ENCODE measurements around the gene JOSD1.

DNA sequence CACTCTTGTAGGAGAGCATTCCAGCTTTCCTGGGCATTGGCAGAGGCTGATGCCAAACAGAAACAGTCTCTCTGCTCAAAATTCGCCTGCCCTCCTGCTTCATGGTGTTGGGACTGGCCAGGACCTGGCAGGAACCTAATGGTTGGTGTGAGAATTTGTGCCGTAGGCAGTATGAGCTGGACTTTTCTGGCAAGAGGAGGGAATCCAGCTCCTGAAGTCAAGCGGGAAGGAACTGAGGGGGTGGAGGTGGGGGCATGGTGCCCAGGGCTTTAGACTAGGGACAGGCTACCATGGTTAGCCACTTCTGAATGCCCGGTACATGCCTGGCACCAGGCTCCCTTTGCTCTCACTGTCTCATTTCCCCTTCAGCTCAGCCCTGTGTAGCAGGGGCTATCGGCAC is 25.9 kb downstream of the JOSD1 start:
- TF ChIP-seq, protein P1, sequence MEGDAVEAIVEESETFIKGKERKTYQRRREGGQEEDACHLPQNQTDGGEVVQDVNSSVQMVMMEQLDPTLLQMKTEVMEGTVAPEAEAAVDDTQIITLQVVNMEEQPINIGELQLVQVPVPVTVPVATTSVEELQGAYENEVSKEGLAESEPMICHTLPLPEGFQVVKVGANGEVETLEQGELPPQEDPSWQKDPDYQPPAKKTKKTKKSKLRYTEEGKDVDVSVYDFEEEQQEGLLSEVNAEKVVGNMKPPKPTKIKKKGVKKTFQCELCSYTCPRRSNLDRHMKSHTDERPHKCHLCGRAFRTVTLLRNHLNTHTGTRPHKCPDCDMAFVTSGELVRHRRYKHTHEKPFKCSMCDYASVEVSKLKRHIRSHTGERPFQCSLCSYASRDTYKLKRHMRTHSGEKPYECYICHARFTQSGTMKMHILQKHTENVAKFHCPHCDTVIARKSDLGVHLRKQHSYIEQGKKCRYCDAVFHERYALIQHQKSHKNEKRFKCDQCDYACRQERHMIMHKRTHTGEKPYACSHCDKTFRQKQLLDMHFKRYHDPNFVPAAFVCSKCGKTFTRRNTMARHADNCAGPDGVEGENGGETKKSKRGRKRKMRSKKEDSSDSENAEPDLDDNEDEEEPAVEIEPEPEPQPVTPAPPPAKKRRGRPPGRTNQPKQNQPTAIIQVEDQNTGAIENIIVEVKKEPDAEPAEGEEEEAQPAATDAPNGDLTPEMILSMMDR (conservative IDR thresholded peaks at IDR 0.05; ENCODE audit: low read depth, low read length), result no peak
- TF ChIP-seq, protein P2, sequence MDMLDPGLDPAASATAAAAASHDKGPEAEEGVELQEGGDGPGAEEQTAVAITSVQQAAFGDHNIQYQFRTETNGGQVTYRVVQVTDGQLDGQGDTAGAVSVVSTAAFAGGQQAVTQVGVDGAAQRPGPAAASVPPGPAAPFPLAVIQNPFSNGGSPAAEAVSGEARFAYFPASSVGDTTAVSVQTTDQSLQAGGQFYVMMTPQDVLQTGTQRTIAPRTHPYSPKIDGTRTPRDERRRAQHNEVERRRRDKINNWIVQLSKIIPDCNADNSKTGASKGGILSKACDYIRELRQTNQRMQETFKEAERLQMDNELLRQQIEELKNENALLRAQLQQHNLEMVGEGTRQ (IDR thresholded peaks at IDR 0.05; ENCODE audit: low read depth, low read length), result no peak
- TF ChIP-seq POLR2A (IDR thresholded peaks at IDR 0.05; ENCODE audit: low read depth, low read length), result no peak

Data from IMR-90 (cell line).